Raji (cell line): ENCODE data around the gene ZSCAN2.

Source experiments
- POLR2A ChIP-seq: IDR thresholded peaks from 2 replicates; pipeline ENCODE4 v1.6.1; 2011; ENCODE audit warnings: low read depth, low read length, control low read depth; ENCODE audit not compliant: insufficient read depth

Gene ZSCAN2

GRCh38 chr15:84600687-84601554 is at the start of gene ZSCAN2:
TSS of gene ZSCAN2 (plus strand) at chr15:84601009. CDS start at chr15:84603928, 2,919 bp downstream.
- peak; percentile 62 for TF ChIP-seq POLR2A

- TF ChIP-seq POLR2A: no peak
Measured at GRCh38 chr15:84552896-84553295, 47.9 kb upstream of the ZSCAN2 start.

- no peak for TF ChIP-seq POLR2A
Measured at GRCh38 chr15:84570164-84570735, 30.6 kb upstream of the ZSCAN2 start.

GRCh38 chr15:84572231-84572630 is 28.6 kb upstream of the ZSCAN2 start:
- no peak for TF ChIP-seq POLR2A

- TF ChIP-seq POLR2A: no peak
Measured at GRCh38 chr15:84575493-84575892, 25.3 kb upstream of the ZSCAN2 start.

- no peak for TF ChIP-seq POLR2A
Measured at GRCh38 chr15:84582583-84583157, 18.1 kb upstream of the ZSCAN2 start.

- TF ChIP-seq POLR2A: no peak
Measured at GRCh38 chr15:84586696-84587095, 14.1 kb upstream of the ZSCAN2 start.

- TF ChIP-seq POLR2A: no peak
Measured at GRCh38 chr15:84588053-84588874, 12.5 kb upstream of the ZSCAN2 start.

GRCh38 chr15:84590406-84590805 is 10.4 kb upstream of the ZSCAN2 start:
- TF ChIP-seq POLR2A: no peak

- no peak for TF ChIP-seq POLR2A
Measured at GRCh38 chr15:84591815-84592214, 9.0 kb upstream of the ZSCAN2 start.

GRCh38 chr15:84594617-84595290 is 6.1 kb upstream of the ZSCAN2 start:
- TF ChIP-seq POLR2A: no peak

GRCh38 chr15:84595660-84596059 is 5.1 kb upstream of the ZSCAN2 start:
- no peak for TF ChIP-seq POLR2A

GRCh38 chr15:84597296-84597695 is 3.5 kb upstream of the ZSCAN2 start:
- TF ChIP-seq POLR2A: no peak

GRCh38 chr15:84598250-84598649 is 2.6 kb upstream of the ZSCAN2 start:
- TF ChIP-seq POLR2A: peak; percentile 42; the same call in 1 of the 2 replicates

- no peak for TF ChIP-seq POLR2A
Measured at GRCh38 chr15:84598993-84599392, 1.8 kb upstream of the ZSCAN2 start.
